Mucosa of gallbladder (tissue), 1 donor: ENCODE measurements around the gene ABCA12. TPM values are rescaled to one million over a fixed set of nuclear protein-coding genes. Genes with fewer than 3 reads are reported as not detected.
"Not testable (repeated sequence)": the region's sequence is repeated elsewhere in the genome, so short reads cannot be mapped to it uniquely, and the experiment has no call there.

ENCODE experiments used
- DNase-seq: peaks from one replicate; pipeline ENCODE4 v3.0.0-alpha.2; 2020; ENCODE audit warnings: low spot score
- total RNA-seq: library from RNA; stranded (reverse); gene quantifications from one replicate; pipeline ENCODE4 v1.2.1, GENCODE V29; 2021
- donor health status: DM: no; HTN: no; CAD: no.

The ABCA12 gene, protein sequence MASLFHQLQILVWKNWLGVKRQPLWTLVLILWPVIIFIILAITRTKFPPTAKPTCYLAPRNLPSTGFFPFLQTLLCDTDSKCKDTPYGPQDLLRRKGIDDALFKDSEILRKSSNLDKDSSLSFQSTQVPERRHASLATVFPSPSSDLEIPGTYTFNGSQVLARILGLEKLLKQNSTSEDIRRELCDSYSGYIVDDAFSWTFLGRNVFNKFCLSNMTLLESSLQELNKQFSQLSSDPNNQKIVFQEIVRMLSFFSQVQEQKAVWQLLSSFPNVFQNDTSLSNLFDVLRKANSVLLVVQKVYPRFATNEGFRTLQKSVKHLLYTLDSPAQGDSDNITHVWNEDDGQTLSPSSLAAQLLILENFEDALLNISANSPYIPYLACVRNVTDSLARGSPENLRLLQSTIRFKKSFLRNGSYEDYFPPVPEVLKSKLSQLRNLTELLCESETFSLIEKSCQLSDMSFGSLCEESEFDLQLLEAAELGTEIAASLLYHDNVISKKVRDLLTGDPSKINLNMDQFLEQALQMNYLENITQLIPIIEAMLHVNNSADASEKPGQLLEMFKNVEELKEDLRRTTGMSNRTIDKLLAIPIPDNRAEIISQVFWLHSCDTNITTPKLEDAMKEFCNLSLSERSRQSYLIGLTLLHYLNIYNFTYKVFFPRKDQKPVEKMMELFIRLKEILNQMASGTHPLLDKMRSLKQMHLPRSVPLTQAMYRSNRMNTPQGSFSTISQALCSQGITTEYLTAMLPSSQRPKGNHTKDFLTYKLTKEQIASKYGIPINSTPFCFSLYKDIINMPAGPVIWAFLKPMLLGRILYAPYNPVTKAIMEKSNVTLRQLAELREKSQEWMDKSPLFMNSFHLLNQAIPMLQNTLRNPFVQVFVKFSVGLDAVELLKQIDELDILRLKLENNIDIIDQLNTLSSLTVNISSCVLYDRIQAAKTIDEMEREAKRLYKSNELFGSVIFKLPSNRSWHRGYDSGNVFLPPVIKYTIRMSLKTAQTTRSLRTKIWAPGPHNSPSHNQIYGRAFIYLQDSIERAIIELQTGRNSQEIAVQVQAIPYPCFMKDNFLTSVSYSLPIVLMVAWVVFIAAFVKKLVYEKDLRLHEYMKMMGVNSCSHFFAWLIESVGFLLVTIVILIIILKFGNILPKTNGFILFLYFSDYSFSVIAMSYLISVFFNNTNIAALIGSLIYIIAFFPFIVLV (N-terminal part only)
- 0.03 TPM for total RNA-seq

- DNase-seq: no peak
Measured at GRCh38 chr2:215138479-215138878, at the start of gene ABCA12. Gene ABCA12 (minus strand): TSS chr2:215138626. CDS start chr2:215138208, 418 bp downstream.

DNA sequence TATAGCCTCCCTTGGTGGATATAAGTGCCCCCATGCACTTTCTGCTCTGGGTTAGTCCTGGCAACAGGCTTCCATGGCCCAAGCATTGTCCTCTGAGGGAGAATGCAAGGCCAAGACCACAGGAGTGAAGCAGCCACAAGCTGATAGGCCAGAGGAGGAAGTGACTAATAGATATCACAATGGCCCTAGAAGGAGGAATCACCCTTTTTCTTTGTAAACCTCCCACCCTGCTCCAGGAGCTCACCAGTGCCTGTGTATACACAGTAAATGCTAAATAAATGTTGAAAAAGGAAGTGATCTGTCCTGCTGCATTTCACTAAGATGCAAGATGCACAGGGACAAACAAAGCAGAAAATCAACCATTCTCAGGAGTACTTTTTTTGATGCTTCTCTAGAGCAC lies 49.7 kb upstream of the ABCA12 start:
- DNase-seq: no peak

GRCh38 chr2:215186021-215186420 lies 47.6 kb upstream of the ABCA12 start:
- DNase-seq: no peak

GRCh38 chr2:215178121-215178520 lies 39.7 kb upstream of the ABCA12 start:
- DNase-seq: no peak

GRCh38 chr2:215171796-215172195 lies 33.4 kb upstream of the ABCA12 start:
- no peak for DNase-seq

DNA sequence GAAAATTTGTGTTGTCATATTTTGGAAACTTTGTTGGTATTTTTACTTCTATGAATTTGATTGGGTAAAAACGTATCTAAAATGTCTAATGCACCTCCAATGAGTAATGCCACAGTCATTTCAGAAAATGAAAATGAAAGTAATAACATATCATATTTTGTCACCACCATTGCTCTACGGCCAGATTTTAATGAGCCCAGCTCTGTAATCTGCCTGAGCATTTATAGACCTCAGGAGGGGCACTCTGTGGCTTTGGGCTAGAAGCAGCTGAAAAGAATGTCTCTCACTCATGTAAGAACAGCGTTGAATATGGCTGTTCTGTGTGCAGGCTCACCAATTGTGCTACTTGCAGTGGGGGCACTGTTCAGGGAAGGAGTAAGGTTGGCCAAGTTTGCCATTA lies 32.7 kb upstream of the ABCA12 start:
- DNase-seq: no peak

DNA sequence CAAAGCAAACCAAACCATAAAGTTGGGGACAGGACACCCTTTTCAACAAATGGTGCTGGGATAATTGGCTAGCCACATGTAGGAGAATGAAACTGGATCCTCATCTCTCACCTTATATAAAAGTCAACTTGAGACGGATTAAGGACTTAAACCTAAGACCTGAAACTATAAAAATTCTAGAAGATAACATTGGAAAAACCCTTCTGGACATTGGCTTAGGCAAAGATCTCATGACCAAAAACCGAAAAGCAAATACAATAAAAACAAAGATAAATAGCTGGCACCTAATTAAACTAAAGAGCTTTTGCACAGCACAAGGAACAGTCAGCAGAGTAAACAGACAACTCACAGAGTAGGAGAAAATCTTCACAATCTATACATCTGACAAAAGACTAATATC lies 28.1 kb upstream of the ABCA12 start:
- not testable (repeated sequence) for DNase-seq

DNA sequence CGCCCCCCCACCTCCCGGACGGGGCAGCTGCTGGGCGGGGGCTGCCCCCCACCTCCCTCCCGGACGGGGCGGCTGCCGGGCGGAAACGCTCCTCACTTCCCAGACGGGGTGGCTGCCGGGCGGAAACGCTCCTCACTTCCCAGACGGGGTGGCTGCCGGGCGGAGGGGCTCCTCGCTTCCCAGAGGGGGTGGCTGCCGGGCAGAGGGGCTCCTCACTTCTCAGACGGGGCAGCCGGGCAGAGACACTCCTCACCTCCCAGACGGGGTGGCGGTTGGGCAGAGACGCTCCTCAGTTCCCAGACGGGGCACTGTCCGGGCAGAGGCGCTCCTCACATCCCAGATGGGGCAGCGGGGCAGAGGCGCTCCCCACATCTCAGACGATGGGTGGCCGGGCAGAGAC lies 24.9 kb upstream of the ABCA12 start:
- DNase-seq: not testable (repeated sequence)

DNA sequence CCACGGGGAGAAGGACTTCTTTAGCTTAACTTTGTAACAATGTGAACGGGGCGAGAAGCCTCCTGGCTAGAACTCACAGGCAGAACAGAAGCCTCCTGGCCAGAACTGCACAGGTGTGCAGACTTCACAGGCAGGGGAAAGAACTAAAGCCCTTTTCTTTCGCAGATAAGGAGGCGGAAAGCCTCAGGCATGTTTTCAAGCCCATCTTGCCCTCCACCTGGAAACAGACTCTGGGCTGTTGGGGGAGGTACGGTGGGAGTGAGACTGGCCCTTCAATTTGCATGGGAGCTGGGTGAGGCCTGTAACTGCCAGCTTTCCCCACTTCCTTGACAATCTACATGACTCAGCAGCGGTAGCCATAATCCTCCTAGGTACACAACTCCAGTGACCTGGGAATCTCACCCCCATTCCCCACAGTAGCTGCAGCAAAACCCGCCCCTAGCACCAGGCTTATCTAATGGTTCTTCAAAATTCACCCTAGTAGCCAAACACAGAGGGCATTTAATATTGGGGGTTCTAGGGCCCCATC lies 22.9 kb upstream of the ABCA12 start:
- no peak for DNase-seq

GRCh38 chr2:215160081-215160480 lies 21.7 kb upstream of the ABCA12 start:
- no peak for DNase-seq

DNA sequence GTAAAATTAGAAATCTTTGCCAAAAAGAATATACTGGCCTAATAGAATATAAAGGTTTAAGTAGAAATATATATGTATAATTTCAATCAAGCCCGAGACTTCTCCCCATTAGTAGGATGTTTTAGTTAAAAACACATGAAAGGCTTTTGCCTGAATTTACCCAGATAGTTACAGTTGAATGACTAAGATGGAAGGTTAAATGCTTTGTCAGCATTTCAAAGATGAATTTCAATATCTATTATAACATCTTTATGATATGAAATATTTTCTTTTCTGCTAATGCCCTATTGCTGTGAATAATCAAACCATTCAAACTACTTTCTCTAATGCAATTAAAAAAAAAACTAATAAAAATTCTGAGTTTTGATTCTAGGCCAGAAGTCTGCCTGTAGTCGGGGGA lies 18.0 kb upstream of the ABCA12 start:
- no peak for DNase-seq

- DNase-seq: no peak
Measured at GRCh38 chr2:215149894-215150293, 11.5 kb upstream of the ABCA12 start.

DNA sequence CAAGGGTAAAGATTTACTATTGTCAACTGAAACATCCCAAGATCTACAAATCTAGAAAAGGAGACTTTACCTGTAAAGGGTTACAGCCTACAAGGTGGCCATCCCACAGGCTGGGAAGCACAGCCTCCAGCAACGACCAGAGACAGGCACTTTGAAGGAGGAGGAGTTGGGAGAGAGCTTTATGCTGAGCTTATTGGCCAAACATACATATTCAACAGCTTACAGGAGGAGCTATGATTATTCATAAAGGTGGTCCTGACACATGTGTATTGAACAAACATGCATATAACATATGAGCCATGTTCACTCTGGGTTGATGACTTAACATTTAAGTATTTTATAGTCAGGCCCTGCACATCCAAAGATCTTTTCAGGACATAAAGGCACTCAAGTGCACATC lies 11.1 kb upstream of the ABCA12 start:
- no peak for DNase-seq

DNA sequence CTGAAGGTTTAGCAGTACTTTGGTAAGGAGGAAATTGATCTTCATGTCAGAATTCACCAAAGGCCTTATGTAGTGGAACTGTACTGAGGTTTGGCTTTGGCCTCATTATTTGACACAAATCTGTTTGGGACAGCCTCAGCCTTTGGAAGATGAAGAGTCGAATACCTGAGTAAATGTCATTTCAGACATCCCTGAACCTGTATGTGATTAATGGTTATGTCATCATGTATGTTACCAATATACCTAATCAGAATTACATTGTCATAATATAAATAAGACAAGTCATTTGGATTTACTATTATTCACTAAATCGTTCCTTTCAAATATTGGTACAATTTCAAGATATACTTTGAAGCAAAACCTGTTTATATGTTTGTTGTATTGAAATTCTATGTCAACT lies 10.6 kb upstream of the ABCA12 start:
- no peak for DNase-seq

GRCh38 chr2:215145611-215146010 lies 7.2 kb upstream of the ABCA12 start:
- DNase-seq: no peak

GRCh38 chr2:215144106-215144875 lies 5.9 kb upstream of the ABCA12 start:
- DNase-seq: no peak

DNA sequence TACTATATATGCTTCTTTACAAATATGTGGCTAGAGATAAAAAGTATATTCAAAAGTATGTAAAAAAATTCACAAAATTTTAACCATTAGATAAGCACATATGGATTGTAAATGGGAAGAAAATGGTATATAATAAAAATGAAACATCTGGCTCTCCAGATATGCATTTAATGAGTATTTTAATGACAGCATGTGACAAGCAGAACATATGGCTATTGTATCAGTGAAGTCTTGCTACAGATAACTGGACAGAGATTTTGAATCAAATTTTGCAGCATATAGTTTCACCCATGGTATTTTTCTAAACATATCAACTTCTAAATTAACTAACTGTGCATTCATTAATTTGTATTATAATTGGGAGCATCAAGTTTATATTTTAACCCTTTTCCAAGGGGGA lies 5.0 kb upstream of the ABCA12 start:
- DNase-seq: no peak

- no peak for DNase-seq
Measured at GRCh38 chr2:215141706-215142105, 3.3 kb upstream of the ABCA12 start.

GRCh38 chr2:215140166-215140707 lies 1.8 kb upstream of the ABCA12 start:
- DNase-seq: no peak

DNA sequence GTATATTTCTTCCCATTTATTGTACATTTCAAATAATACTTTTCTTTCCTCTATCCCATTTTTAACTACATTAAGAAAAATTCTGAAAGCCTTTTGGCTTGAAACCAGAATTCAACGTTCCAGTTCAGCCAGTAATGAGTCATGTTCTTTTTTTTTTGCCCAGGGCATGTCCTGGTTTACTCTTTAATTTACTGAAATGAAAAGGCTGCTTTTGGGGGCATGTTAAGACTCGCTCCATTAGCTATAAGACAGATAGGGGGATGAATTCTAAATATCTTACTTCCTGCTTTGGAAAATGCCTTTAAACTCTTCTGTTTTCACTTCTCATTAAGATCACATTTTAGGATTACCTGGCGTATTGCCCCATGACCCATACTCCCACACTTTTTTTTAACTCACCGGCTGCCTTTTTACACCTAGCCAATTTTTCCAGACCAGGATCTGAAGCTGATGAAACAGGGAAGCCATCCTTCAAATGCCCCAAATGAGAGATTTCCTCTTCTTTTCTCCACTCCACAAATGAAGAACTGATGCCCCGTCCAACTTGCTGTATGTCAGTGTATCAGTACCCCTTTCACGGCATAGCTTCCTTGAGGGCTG lies 585 bp downstream of the ABCA12 start:
- no peak for DNase-seq

- no peak for DNase-seq
Measured at GRCh38 chr2:215137329-215137686, 1.1 kb downstream of the ABCA12 start.
